GM23338 (cell line): Measurements from ENCODE around the gene SLC25A17.

ENCODE experiments used
- CREB1 ChIP-seq: fragments of 250-450 bp; sonication (Bioruptor Pico); IDR thresholded peaks from 2 replicates; pipeline ENCODE4 v1.5.0; 2020; ENCODE audit warnings: low read depth, mild to moderate bottlenecking, moderate library complexity
- CTCF ChIP-seq, 2 experiments: fragments of 200-600 bp in 1 of 2; sonication (generic) in 1 of 2; conservative IDR thresholded peaks; 2 replicates each; pipeline versions ENCODE4 v1.5.1 to v1.6.1; 2016 to 2017; ENCODE audit warnings: antibody characterized with exemption in 2 of 2, low read depth in 2 of 2, mild to moderate bottlenecking in 2 of 2, moderate library complexity in 1 of 2
- ETS1 ChIP-seq: IDR thresholded peaks from 2 replicates; pipeline ENCODE4 v1.6.1; 2016; ENCODE audit warnings: antibody characterized with exemption
- EZH2 ChIP-seq: fragments of 200-600 bp; sonication (generic); IDR thresholded peaks from one replicate; pipeline ENCODE4 v1.8.0; 2017; ENCODE audit warnings: antibody characterized with exemption, mild to moderate bottlenecking, low read depth; ENCODE audit not compliant: unreplicated experiment
- JUNB ChIP-seq: IDR thresholded peaks from one replicate; pipeline ENCODE4 v1.6.1; 2016; ENCODE audit warnings: antibody characterized with exemption; ENCODE audit not compliant: unreplicated experiment
- POLR2AphosphoS5 ChIP-seq: IDR thresholded peaks from 2 replicates; pipeline ENCODE4 v1.6.1; 2016; ENCODE audit warnings: antibody characterized with exemption, low read depth
- REST ChIP-seq: IDR thresholded peaks from one replicate; pipeline ENCODE4 v1.6.1; 2018; ENCODE audit warnings: antibody characterized with exemption; ENCODE audit not compliant: unreplicated experiment
- ZNF114 ChIP-seq: fragments of 250-450 bp; sonication (Bioruptor Pico); IDR thresholded peaks from 2 replicates; pipeline ENCODE4 v1.5.0; 2020; ENCODE audit warnings: mild to moderate bottlenecking, moderate library complexity
- ZNF462 ChIP-seq: fragments of 250-450 bp; sonication (Bioruptor Pico); IDR thresholded peaks from 2 replicates; pipeline ENCODE4 v1.5.0; 2020; ENCODE audit warnings: mild to moderate bottlenecking, moderate library complexity

GRCh38 chr22:40726514-40726913, 92.6 kb downstream of the SLC25A17 start:
- TF ChIP-seq CTCF (conservative IDR thresholded peaks at IDR 0.05; ENCODE audit: low read depth in 2 of 2), result no peak
- TF ChIP-seq ETS1, result no peak
- TF ChIP-seq POLR2AphosphoS5, result no peak
- no peak for TF ChIP-seq EZH2
- no peak for TF ChIP-seq JUNB
- TF ChIP-seq REST, result no peak
- no peak for TF ChIP-seq ZNF462 (CRISPR knock-in tag)
- TF ChIP-seq ZNF114 (CRISPR knock-in tag), result no peak
- TF ChIP-seq CREB1 (CRISPR knock-in tag), result no peak
